Central memory CD8-positive, alpha-beta T cell (primary cell): ENCODE measurements around the gene CHCHD4.
A peak's percentile ranks its signal among the peaks of the same experiment; 100 is the strongest.
"Not testable (repeated sequence)": the region's sequence is repeated elsewhere in the genome, so short reads cannot be mapped to it uniquely, and the experiment has no call there.

Experiments used
- ATAC-seq: fragments of 150-1000 bp; cut with Tn5 transposase; replicated peaks from 2 replicates; pipeline ENCODE4 v1.10.0; 2022; ENCODE audit warnings: mild to moderate bottlenecking, moderate FRiP score, moderate number of reproducible peaks; ENCODE audit not compliant: poor library complexity, severe bottlenecking; ENCODE audit errors: extremely low read depth
- DNase-seq, 2 donors: peaks; one replicate each; pipeline ENCODE4 v3.0.0; 2021; ENCODE audit warnings: low spot score in 2 of 2
- H3K27ac Mint-ChIP-seq: one replicate; pipeline ENCODE4 v1.8.0; 2022; ENCODE audit warnings: low read depth, mild to moderate bottlenecking, moderate library complexity, mixed read lengths
- H3K27me3 Mint-ChIP-seq: one replicate; pipeline ENCODE4 v1.8.0; 2022; ENCODE audit warnings: mixed read lengths
- H3K36me3 Mint-ChIP-seq: one replicate; pipeline ENCODE4 v1.8.0; 2022; ENCODE audit warnings: mild to moderate bottlenecking, moderate library complexity, mixed read lengths; ENCODE audit not compliant: insufficient read depth
- H3K4me1 Mint-ChIP-seq: one replicate; pipeline ENCODE4 v1.8.0; 2022; ENCODE audit warnings: mixed read lengths
- H3K4me3 Mint-ChIP-seq: one replicate; pipeline ENCODE4 v1.8.0; 2022; ENCODE audit warnings: mild to moderate bottlenecking, moderate library complexity, mixed read lengths
- H3K9me3 Mint-ChIP-seq: one replicate; pipeline ENCODE4 v1.8.0; 2022; ENCODE audit warnings: mixed read lengths

The CHCHD4 gene

DNA sequence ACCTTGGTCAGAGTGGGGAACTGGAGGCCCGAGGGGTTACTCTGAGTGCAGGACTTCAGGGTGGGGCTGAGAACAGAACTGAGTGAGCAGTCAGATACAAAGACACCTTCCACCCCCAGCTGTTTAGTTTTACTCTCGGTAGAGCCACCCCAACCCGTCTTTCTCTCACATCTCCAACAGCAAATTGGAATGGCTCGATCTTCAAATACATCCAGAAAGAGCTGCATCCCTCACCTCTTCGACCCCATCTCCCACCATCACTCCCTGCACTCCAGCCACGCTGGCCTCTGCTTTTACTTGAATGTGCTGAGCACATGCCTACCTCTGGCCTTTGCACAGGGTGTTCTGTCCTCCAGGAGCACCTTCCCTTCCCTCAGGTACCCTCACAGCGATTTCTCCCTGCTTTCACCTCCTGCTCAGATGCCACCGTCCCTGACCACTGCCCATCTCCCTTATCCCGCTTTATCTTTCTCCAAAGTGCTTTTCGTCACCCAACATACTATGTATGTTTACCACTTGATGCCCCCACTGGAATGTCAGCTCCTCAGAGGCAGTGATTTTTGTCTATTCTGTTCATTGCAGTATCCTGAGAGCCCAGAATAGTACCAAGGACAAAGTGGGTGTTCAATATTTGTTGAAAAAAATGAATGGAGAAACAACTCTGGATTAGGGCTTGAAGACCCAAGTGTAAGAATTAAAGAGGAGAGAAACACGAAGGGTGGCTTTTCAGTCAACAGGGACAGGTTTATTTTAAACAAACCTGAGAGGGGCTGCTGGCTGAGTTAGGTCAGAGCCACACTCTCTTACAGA is 4.4 kb downstream of the CHCHD4 start:
- no peak for ATAC-seq
- H3K9me3 Mint-ChIP-seq: no peaks in the 10 kb centered on the region
- no peaks in the 10 kb centered on the region for H3K27me3 Mint-ChIP-seq
- H3K4me1 Mint-ChIP-seq: peaks cover 36% of the 10 kb centered on the region
- H3K36me3 Mint-ChIP-seq: peaks cover 17% of the 10 kb centered on the region
- H3K4me3 Mint-ChIP-seq: no peak overlapping the region
- no peak for DNase-seq
- no peak overlapping the region for H3K27ac Mint-ChIP-seq

DNA sequence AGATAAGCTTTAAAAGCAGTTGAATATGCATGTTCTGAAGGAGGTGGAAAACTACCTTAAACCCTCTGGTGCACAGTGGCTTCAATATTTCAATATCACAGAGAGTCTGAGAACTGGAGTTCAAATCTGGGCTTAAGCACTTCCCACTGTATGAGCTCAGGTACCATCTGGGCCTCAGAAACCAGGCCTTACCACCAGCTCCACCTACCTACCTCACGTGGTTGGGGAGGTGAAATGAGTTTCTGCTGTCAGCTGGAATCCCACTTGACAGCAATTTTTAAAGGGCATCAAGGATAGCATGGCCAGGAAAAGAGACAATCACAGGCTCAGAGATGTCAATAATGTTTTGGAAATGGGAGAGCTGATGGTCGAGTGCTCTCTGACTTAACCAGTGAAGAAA is 5.0 kb downstream of the CHCHD4 start:
- Mint-ChIP-seq H3K27ac (no peak overlapping the region), H3K4me1 (peaks cover 35% of the 10 kb centered on the region), H3K36me3 (peaks cover 10% of the 10 kb centered on the region), H3K27me3 (no peaks in the 10 kb centered on the region), H3K9me3 (no peaks in the 10 kb centered on the region), H3K4me3 (no peak overlapping the region)
- DNase-seq (no peak), ATAC-seq (no peak)

DNA sequence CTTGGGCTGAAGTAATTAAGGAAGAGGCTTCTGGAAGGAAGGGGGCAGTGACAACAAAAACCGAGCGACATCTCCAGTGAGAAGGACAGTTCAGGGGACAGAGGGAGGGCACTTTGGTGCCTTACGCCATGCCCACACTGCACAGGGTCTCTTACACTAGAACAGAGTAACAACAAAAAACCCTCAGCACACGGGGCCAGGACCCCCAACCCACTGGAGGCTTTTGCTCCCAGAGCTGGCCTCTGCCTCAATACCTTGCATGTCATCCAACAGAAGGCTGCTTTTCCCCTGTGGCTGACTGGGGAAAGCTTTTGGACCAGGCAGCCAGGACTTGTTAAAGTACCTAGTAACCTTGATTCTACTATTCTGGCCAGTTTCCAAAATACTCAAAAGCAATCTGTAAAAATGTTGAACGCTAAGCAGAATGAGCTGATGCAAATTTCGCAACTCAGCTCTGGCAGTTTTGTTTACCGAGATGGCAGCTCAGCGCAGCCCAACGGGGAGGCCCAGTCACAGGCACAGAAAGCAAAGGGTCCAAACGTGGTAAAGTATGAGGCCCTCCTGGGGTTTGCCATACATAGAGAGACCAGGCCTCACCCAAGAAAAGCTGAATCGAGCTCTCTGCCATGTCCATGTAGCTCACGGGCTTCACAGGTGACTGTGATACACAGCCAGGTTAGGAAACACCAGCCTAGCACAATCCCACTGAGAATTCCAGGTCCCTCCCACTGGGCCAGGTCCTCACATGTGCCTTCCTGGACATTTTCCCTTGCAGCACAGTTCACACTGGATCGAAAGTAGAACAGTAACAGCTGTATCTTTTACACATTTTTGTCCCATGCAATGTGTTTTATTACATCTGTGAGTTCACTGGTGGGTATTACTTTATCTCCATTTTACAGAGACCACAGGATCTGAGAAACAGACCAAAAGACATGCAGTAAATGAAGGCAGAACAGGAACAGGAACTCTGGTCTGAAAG is 6.0 kb downstream of the CHCHD4 start:
- H3K27ac Mint-ChIP-seq: peak overlapping the region; percentile 67
- peaks cover 8% of the 10 kb centered on the region for H3K36me3 Mint-ChIP-seq
- H3K4me3 Mint-ChIP-seq: no peak overlapping the region
- H3K9me3 Mint-ChIP-seq: no peaks in the 10 kb centered on the region
- H3K27me3 Mint-ChIP-seq: no peaks in the 10 kb centered on the region
- DNase-seq: no peak
- H3K4me1 Mint-ChIP-seq: peaks cover 31% of the 10 kb centered on the region
- ATAC-seq: no peak

DNA sequence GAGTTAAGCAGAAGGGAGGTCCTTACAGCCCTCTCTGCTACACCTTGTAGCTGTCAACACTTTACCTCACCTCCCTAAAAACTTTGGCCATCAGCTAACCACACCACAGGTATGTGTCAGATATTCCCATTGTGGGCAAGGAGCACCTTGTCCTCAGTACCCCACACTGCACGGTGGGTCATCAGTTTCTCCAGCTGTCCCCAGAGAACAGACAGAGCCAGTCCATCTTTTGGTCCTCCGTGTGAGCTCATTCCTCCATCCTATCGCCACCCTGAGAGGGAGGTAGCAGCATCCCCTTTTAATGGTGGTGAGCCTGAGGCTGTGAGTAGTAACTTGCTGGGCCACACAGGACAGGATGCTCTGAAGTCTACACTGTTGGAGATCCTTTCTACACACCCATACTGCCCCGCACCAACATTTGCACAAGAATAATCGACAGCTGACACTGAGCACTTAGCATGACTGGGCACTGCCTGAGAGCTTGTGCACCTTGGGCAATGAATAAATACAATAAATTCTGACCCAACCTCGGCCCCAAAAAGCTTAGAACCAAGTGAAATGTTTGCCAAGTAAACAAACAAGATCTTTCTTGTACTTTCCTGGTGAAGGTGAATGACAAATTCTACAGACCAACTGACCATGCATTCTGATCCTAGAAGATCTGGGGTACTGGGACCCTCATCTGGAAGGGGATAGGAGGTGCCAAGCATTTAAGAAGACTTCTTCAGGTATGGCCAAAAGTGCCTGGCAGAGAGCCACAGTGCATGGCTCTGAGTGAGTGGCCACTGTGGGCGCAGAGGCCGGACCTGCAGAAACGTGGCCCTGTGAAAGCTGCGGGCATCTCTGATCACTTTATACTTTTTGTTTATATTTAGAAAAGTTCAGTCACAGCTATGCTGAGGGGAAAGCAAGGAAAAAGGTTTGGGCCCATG is 6.9 kb downstream of the CHCHD4 start:
- DNase-seq (no peak), ATAC-seq (no peak)
- Mint-ChIP-seq H3K4me3 (no peak overlapping the region), H3K4me1 (peaks cover 22% of the 10 kb centered on the region), H3K27ac (peak overlapping the region; percentile 67), H3K27me3 (no peaks in the 10 kb centered on the region), H3K9me3 (no peaks in the 10 kb centered on the region), H3K36me3 (peaks cover 11% of the 10 kb centered on the region)

DNA sequence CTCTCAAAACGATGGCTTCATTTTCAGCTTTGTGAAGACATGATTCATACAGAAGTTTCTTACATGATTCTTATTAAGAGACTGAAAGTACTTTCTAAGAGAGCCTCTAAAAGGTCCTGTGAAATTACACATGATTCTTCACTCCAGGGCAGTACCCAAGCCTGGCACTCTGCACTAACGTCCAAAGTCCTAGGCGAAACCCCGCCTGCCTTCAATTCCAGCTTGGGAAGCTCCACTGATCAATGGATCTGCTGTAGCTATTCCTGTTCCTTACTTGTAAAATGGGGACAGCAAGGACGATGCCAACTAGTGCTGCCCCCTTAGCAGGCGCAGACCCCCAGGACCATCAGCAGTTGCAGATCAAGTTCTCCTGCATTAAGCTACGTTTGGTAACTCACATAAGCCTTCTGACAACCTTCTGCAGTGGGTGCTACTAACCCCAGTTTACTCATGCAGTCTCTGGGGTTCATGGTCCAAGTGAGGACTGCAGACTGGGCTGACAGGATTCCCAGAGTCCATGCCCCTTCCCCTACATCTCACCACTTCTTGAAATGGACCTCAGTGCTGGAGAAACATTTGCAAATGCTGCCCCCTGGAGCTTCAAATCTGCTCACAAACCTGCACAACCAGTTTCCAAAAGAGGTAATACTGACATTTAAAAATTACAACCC is 10.6 kb downstream of the CHCHD4 start:
- Mint-ChIP-seq H3K36me3 (peaks cover 9% of the 10 kb centered on the region), H3K9me3 (no peaks in the 10 kb centered on the region), H3K4me1 (no peaks in the 10 kb centered on the region), H3K4me3 (no peak overlapping the region), H3K27ac (no peak overlapping the region), H3K27me3 (no peaks in the 10 kb centered on the region)
- no peak for DNase-seq
- ATAC-seq: no peak

DNA sequence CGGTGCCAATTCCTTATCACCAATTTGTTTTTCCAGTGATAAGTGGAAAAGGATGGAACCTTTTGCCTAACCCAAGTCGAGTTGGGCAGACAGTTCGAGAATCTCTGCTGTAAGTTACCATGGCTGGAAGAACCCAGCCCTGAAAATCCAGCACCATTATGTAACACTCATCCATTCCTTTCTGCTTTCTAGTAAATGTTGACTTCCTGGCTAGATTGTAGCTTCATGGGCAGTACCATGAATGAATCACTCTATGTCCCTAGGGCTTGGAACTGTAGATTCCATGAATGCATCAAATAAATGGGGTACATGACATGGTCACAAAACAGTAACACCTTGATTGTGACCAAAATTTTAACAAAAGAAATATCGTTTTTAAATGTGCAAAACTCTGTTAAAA is 14.0 kb downstream of the CHCHD4 start:
- no peaks in the 10 kb centered on the region for H3K9me3 Mint-ChIP-seq
- H3K4me1 Mint-ChIP-seq: no peaks in the 10 kb centered on the region
- ATAC-seq: no peak
- H3K36me3 Mint-ChIP-seq: peaks cover 6% of the 10 kb centered on the region
- no peak overlapping the region for H3K4me3 Mint-ChIP-seq
- DNase-seq: no peak
- H3K27ac Mint-ChIP-seq: no peak overlapping the region
- no peaks in the 10 kb centered on the region for H3K27me3 Mint-ChIP-seq

DNA sequence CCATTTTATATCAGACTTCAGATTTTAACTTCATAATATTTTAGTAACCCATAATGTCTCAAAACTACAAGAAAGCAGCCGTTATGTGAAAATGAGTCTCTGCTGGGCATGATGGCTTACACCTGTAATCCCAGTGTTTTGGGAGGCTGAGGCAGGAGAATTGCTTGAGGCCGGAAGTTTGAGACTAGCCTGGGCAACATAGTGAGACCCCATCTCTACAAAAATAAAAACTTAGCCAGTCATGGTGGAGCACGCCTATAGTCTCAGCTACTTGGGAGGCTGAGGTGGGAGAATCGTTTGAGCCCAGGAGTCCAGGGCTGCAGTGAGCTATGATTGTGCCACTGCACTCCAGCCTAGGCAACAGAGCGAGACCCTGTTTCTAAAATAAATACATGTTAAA is 14.8 kb downstream of the CHCHD4 start:
- H3K36me3 Mint-ChIP-seq, H3K4me3 Mint-ChIP-seq, H3K9me3 Mint-ChIP-seq, H3K27ac Mint-ChIP-seq, DNase-seq, H3K27me3 Mint-ChIP-seq, H3K4me1 Mint-ChIP-seq, ATAC-seq: not testable (repeated sequence)

DNA sequence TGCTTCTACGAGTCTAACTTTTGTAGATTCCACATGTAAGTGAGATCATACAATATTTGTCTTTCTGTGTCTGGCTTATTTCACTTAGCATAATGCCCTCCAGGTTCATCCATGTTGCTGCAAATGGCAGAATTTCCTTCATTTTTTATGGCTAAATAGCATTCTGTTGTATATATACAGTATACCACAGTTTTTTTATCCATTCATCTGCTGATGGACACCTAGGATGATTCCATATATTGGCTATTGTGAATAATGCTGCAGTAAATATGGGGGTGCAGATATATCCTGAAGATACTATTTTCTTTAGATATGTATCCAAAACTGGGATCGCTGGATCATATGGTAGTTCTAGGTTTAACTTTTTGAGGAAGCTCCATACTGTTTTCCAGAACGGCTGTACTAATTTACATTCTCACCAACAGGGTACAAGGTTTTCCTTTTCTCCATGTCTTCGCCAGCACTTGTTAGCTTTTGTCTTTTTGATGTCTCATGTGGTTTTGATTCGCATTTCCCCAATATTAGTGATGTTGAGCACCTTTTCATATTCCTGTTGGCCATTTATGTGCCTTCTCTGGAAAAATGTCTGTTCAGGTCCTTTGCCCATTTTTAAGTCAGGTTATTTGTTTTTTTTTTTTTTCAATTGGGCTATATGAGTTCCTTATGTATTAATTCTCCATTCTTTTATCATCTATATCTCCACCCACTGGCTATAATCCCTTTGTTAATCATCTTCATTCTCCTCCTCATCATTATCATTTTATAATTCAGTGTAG is 26.9 kb downstream of the CHCHD4 start:
- ATAC-seq (no peak), DNase-seq (no peak)
- Mint-ChIP-seq H3K4me3 (no peak overlapping the region), H3K36me3 (peaks cover 1% of the 10 kb centered on the region), H3K9me3 (no peaks in the 10 kb centered on the region), H3K4me1 (no peaks in the 10 kb centered on the region), H3K27me3 (peaks cover 44% of the 10 kb centered on the region), H3K27ac (no peak overlapping the region)

DNA sequence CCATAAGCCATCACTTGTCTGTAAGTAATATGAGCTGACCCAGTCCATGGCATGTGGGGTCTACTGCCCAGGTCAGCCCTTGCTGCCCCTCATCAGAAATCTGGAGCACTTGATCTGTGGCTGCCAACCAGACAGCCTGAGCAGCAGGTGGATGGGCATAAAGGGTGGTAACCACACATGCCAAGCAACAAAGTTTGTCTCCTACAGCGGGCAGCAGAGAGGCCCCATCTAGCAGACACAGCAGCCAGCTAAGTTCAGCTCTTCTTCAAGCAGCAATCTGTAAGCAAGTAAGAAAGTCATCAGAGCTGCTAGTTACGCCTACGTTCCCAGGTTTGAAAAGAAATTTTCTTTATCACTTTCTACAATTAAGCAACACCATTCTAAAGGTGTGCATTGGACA is 27.9 kb downstream of the CHCHD4 start:
- Mint-ChIP-seq H3K9me3 (no peaks in the 10 kb centered on the region), H3K4me1 (no peaks in the 10 kb centered on the region), H3K36me3 (no peaks in the 10 kb centered on the region), H3K27ac (no peak overlapping the region), H3K4me3 (no peak overlapping the region), H3K27me3 (peaks cover 44% of the 10 kb centered on the region)
- ATAC-seq (no peak), DNase-seq (no peak)

DNA sequence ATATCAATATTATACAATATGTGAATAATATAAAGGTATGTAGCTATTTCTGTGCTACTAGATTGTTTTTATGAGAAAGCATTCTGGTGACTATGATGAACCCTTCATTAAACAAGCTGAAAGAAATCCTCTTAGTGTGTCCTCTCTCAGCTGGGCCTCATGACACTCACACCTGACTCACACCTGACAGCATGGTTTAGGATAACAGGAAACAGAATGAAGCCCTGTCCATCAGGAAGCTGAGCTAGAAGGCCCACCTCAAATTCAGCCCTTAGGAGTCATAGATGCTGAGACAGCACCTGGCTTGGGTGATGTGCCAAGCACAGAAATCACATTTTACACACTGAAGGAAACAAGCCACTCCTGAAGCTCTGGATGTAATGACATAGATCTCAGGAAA is 30.8 kb downstream of the CHCHD4 start:
- Mint-ChIP-seq H3K4me1 (no peaks in the 10 kb centered on the region), H3K9me3 (no peaks in the 10 kb centered on the region), H3K27me3 (peaks cover 57% of the 10 kb centered on the region), H3K36me3 (no peaks in the 10 kb centered on the region), H3K27ac (no peak overlapping the region), H3K4me3 (no peak overlapping the region)
- DNase-seq (no peak), ATAC-seq (no peak)

DNA sequence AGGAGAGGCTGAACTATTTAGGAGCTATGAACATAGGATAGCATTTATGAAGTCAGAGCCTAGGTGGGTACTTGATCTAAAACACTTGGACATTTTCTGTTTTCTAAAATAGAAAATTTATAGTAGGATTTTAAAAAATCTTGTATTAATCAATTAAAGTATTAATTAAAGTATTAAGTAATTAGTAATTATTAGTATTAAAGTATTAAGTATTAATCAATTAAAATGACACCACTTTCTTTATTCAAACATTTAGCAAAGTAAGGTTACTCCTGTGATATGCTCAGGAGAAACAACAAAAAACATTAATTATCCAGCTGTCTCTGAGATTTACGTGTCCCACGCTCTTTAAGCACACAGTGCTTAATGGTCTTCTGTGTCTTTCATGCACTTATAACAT is 32.2 kb downstream of the CHCHD4 start:
- Mint-ChIP-seq H3K9me3 (no peaks in the 10 kb centered on the region), H3K27ac (no peak overlapping the region), H3K4me3 (no peak overlapping the region), H3K4me1 (no peaks in the 10 kb centered on the region), H3K27me3 (peaks cover 57% of the 10 kb centered on the region), H3K36me3 (no peaks in the 10 kb centered on the region)
- DNase-seq: no peak
- ATAC-seq: no peak
